ENCODE results near the gene TGFBR3.
A peak's percentile ranks its signal among the peaks of the same experiment; 100 is the strongest.

The TGFBR3 gene

GRCh38 chr1:91732291-91733107 is 153.5 kb downstream of the TGFBR3 start:
- DNase-seq (ENCODE audit: low spot score), result no peak

GRCh38 chr1:91731815-91732214 is 154.1 kb downstream of the TGFBR3 start:
- DNase-seq (ENCODE audit: low spot score), result no peak

- DNase-seq (ENCODE audit: low spot score), result no peak
Measured at GRCh38 chr1:91730801-91731732, 154.9 kb downstream of the TGFBR3 start.

- no peak for DNase-seq (ENCODE audit: low spot score)
Measured at GRCh38 chr1:91729621-91730358, 156.2 kb downstream of the TGFBR3 start.

GRCh38 chr1:91727763-91728162 is 158.2 kb downstream of the TGFBR3 start:
- no peak for DNase-seq (ENCODE audit: low spot score)

- DNase-seq (ENCODE audit: low spot score), result no peak
Measured at GRCh38 chr1:91725989-91726721, 159.8 kb downstream of the TGFBR3 start.

- DNase-seq (ENCODE audit: low spot score), result no peak
Measured at GRCh38 chr1:91725618-91725988, 160.3 kb downstream of the TGFBR3 start.

GRCh38 chr1:91724644-91725043 is 161.3 kb downstream of the TGFBR3 start:
- no peak for DNase-seq (ENCODE audit: low spot score)

GRCh38 chr1:91724231-91724630 is 161.7 kb downstream of the TGFBR3 start:
- no peak for DNase-seq (ENCODE audit: low spot score)

GRCh38 chr1:91720044-91720443 is 165.9 kb downstream of the TGFBR3 start:
- DNase-seq (ENCODE audit: low spot score), result no peak

- no peak for DNase-seq (ENCODE audit: low spot score)
Measured at GRCh38 chr1:91718877-91719276, 167.1 kb downstream of the TGFBR3 start.

GRCh38 chr1:91718368-91718767 is 167.6 kb downstream of the TGFBR3 start:
- no peak for DNase-seq (ENCODE audit: low spot score)

GRCh38 chr1:91717839-91718238 is 168.1 kb downstream of the TGFBR3 start:
- no peak for DNase-seq (ENCODE audit: low spot score)

GRCh38 chr1:91716339-91716738 is 169.6 kb downstream of the TGFBR3 start:
- no peak for DNase-seq (ENCODE audit: low spot score)

GRCh38 chr1:91715416-91716000 is 170.4 kb downstream of the TGFBR3 start:
- no peak for DNase-seq (ENCODE audit: low spot score)

GRCh38 chr1:91714867-91715381 is 171.0 kb downstream of the TGFBR3 start:
- DNase-seq (ENCODE audit: low spot score), result no peak

GRCh38 chr1:91712981-91713841 is 172.7 kb downstream of the TGFBR3 start:
- peak; percentile 27 for DNase-seq (ENCODE audit: low spot score)

GRCh38 chr1:91712393-91712792 is 173.6 kb downstream of the TGFBR3 start:
- DNase-seq (ENCODE audit: low spot score), result no peak

- DNase-seq (ENCODE audit: low spot score), result no peak
Measured at GRCh38 chr1:91711504-91712247, 174.3 kb downstream of the TGFBR3 start.

Data from NAMALWA (cell line).